GM04503 (cell line): ENCODE data around the gene C1QTNF3.
A peak's percentile ranks its signal among the peaks of the same experiment; 100 is the strongest.
"Not testable (repeated sequence)": the region's sequence is repeated elsewhere in the genome, so short reads cannot be mapped to it uniquely, and the experiment has no call there.

Source experiments
- DNase-seq: peaks from one replicate; pipeline ENCODE4 v3.0.0-alpha.2; 2012; ENCODE audit warnings: low read depth

C1QTNF3 gene

GRCh38 chr5:34051374-34051980 is 8.5 kb upstream of the C1QTNF3 start:
- no peak for DNase-seq

GRCh38 chr5:34047774-34048572 is 5.0 kb upstream of the C1QTNF3 start:
- no peak for DNase-seq

GRCh38 chr5:34047143-34047542 is 4.1 kb upstream of the C1QTNF3 start:
- DNase-seq, result no peak

GRCh38 chr5:34045996-34046395 is 3.0 kb upstream of the C1QTNF3 start:
- peak; percentile 32 for DNase-seq

GRCh38 chr5:34045023-34045422 is 2.0 kb upstream of the C1QTNF3 start:
- no peak for DNase-seq

GRCh38 chr5:34042321-34042720 is 692 bp downstream of the C1QTNF3 start:
- no peak for DNase-seq

GRCh38 chr5:34041247-34041972 is 1.6 kb downstream of the C1QTNF3 start:
- no peak for DNase-seq

GRCh38 chr5:34040472-34040871 is 2.5 kb downstream of the C1QTNF3 start:
- DNase-seq, result no peak

- DNase-seq, result no peak
Observed at GRCh38 chr5:34039398-34040157, 3.4 kb downstream of the C1QTNF3 start.

GRCh38 chr5:34038838-34039237 is 4.2 kb downstream of the C1QTNF3 start:
- no peak for DNase-seq

GRCh38 chr5:34038390-34038789 is 4.6 kb downstream of the C1QTNF3 start:
- no peak for DNase-seq

GRCh38 chr5:34037726-34038125 is 5.3 kb downstream of the C1QTNF3 start:
- no peak for DNase-seq

- no peak for DNase-seq
Observed at GRCh38 chr5:34035756-34036155, 7.3 kb downstream of the C1QTNF3 start.

- DNase-seq, result no peak
Observed at GRCh38 chr5:34034534-34035327, 8.3 kb downstream of the C1QTNF3 start.

- no peak for DNase-seq
Observed at GRCh38 chr5:34031966-34032365, 11.0 kb downstream of the C1QTNF3 start.

- DNase-seq, result no peak
Observed at GRCh38 chr5:34031117-34031516, 11.9 kb downstream of the C1QTNF3 start.

- DNase-seq, result not testable (repeated sequence)
Observed at GRCh38 chr5:34030585-34030984, 12.4 kb downstream of the C1QTNF3 start.

- DNase-seq, result no peak
Observed at GRCh38 chr5:34030048-34030447, 13.0 kb downstream of the C1QTNF3 start.

- DNase-seq, result no peak
Observed at GRCh38 chr5:34028349-34028748, 14.7 kb downstream of the C1QTNF3 start.

- no peak for DNase-seq
Observed at GRCh38 chr5:34026089-34026761, 16.8 kb downstream of the C1QTNF3 start.
